ENCODE data around the gene TAF5. TPM values are rescaled to one million over a fixed set of nuclear protein-coding genes. Genes with fewer than 3 reads are reported as not detected.
A peak's percentile ranks its signal among the peaks of the same experiment; 100 is the strongest.

TAF5 gene
- total and polyA plus RNA-seq, 2 donors (not counting 3 experiments of a cell fraction or from before 2014, with no cell fraction given): 2.4 to 5.8 TPM

DNA sequence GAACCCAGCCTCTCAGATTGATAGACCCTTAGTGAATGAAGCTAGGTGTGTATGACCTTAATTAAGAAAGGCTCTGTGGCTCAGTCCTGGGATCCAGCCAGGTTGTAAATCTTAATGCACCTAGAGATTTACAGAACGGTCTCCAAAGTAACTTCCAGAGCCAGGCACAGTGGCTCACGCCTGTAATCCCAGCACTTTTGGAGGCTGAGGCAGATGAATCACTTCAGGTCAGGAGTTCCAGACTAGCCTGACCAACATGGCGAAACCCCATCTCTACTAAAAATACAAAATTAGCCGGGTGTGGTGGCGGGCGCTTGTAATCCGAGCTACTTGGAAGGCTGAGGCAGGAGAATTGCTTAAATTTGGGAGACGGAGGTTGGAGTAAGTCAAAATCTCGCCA is 60.1 kb downstream of the TAF5 start:
- dilution Hi-C loops (cut with MboI; ENCODE audit: extremely low pct_ligation_motif_present, low sequenced_read_pairs) (no loop called here), intact Hi-C loops (cut with micrococcal nuclease) (loop anchor here (10.0 kb wide), 1 partner anchor 257 kb away; no protein-coding TSS in a partner anchor)
- CTCF ChIA-PET: interaction anchor here (1.7 kb wide), 1 partner anchor 58 kb away, joined by 8 read pairs; no protein-coding TSS in a partner anchor
- H3K4me3 ChIP-seq (replicated peaks in 1 of 3; ENCODE audit: insufficient read depth in 1 of 3, low read depth in 1 of 3, low read length in 3 of 3): no peak overlapping the region
- no peak overlapping the region for H3K9ac ChIP-seq (replicated peaks; ENCODE audit: extremely low read depth, insufficient read depth, low read length)
- H3K4me2 ChIP-seq (ENCODE audit: insufficient read depth, low read length): no peak overlapping the region
- H3K27ac ChIP-seq (ENCODE audit: insufficient read depth, low read depth, low read length): no peak overlapping the region
- POLR2A ChIA-PET: interaction anchor here (0.6 kb wide), 1 partner anchor 95 kb away, joined by 7 read pairs; no protein-coding TSS in a partner anchor
- DNase-seq (ENCODE audit: low read depth, low spot score): no peak
- H3K9me3 ChIP-seq (replicated peaks; ENCODE audit: control insufficient read depth, insufficient read depth, low read length): no peaks in the 10 kb centered on the region
- H3K79me2 ChIP-seq (ENCODE audit: control insufficient read depth, insufficient read depth, low read length): no peaks in the 10 kb centered on the region
- H3K36me3 ChIP-seq (ENCODE audit: control insufficient read depth in 2 of 2, extremely low read depth in 1 of 2, insufficient read depth in 2 of 2, low read length in 2 of 2): peaks cover 25 to 27% of the 10 kb centered on the region in 2 experiments
- no peaks in the 10 kb centered on the region for H3K9me1 ChIP-seq (replicated peaks; ENCODE audit: control insufficient read depth, extremely low read depth, insufficient read depth, low read length)
- peaks cover 9% of the 10 kb centered on the region for H3K4me1 ChIP-seq (ENCODE audit: control insufficient read depth, extremely low read depth, insufficient read depth, low read length)
- no peaks in the 10 kb centered on the region for H3K27me3 ChIP-seq (ENCODE audit: control insufficient read depth in 2 of 2, insufficient read depth in 2 of 2, low read length in 2 of 2)
- TF ChIP-seq EZH2 (IDR thresholded peaks at IDR 0.05; ENCODE audit: borderline replicate concordance, low read depth, low read length, severe bottlenecking) (no peak), POLR2AphosphoS5 (IDR thresholded peaks at IDR 0.05; ENCODE audit: insufficient read depth, low read depth, low read length) (no peak)
- no peak for FAIRE-seq
- BruUV-seq (replicated peaks): no TSS peak
- H2AFZ ChIP-seq (ENCODE audit: low read depth, low read length): no peak overlapping the region
- no peaks in the 10 kb centered on the region for H4K20me1 ChIP-seq (replicated peaks; ENCODE audit: control insufficient read depth, extremely low read depth, insufficient read depth, low read length)

DNA sequence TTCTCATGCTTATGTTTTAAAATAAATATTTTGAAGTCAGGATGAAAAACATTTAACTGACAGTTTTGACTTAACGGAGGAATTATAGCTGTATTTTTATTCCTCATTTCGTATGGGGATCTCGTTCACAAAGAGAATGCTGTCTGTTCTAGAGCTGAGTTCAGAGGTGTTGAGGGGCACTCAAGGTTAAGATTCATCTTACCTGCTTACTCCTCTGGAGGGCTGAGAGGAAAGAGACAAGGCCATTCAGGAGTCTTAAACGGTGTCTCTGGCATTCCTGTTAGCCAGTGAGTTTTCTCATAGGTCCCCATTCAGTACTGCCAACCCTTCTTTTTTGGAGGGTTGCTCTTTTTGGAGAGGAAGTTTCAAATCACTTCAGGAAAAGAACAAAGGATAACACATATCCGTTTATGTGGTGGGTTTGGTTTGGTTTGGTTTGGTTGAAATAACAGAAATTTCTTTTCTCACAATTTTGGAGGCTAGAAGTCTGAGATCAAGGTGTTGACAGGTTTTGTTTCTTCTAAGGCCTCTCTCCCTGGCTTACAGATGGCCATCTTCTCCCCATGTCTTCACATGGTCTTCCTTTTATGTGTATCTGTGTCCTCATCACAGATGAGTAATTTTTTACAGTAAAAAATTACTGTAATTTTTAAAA is 61.3 kb downstream of the TAF5 start:
- no peaks in the 10 kb centered on the region for H3K79me2 ChIP-seq (ENCODE audit: control insufficient read depth, insufficient read depth, low read length)
- H3K27me3 ChIP-seq (ENCODE audit: control insufficient read depth in 2 of 2, insufficient read depth in 2 of 2, low read length in 2 of 2): no peaks in the 10 kb centered on the region
- CTCF ChIA-PET: no interaction called here
- TF ChIP-seq, protein P1, sequence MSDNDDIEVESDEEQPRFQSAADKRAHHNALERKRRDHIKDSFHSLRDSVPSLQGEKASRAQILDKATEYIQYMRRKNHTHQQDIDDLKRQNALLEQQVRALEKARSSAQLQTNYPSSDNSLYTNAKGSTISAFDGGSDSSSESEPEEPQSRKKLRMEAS (IDR thresholded peaks at IDR 0.05; ENCODE audit: insufficient read depth, insufficient read length): no peak
- TF ChIP-seq FOS (IDR thresholded peaks at IDR 0.05; ENCODE audit: borderline replicate concordance, insufficient read depth, low read length) (no peak), JUN (IDR thresholded peaks at IDR 0.05; ENCODE audit: borderline replicate concordance, insufficient read depth, insufficient read length, low read depth) (no peak), MYC (IDR thresholded peaks at IDR 0.05; ENCODE audit: low read depth, low read length) (no peak), POLR2AphosphoS5 (IDR thresholded peaks at IDR 0.05; ENCODE audit: insufficient read depth, low read depth, low read length) (no peak), EZH2 (IDR thresholded peaks at IDR 0.05; ENCODE audit: borderline replicate concordance, low read depth, low read length, severe bottlenecking) (no peak), GATA2 (IDR thresholded peaks at IDR 0.05; ENCODE audit: insufficient read depth, insufficient read length, low read depth, low read length) (no peak), POLR2A (IDR thresholded peaks at IDR 0.05; ENCODE audit: low read depth, low read length) (no peak)
- TF ChIP-seq, protein P2, sequence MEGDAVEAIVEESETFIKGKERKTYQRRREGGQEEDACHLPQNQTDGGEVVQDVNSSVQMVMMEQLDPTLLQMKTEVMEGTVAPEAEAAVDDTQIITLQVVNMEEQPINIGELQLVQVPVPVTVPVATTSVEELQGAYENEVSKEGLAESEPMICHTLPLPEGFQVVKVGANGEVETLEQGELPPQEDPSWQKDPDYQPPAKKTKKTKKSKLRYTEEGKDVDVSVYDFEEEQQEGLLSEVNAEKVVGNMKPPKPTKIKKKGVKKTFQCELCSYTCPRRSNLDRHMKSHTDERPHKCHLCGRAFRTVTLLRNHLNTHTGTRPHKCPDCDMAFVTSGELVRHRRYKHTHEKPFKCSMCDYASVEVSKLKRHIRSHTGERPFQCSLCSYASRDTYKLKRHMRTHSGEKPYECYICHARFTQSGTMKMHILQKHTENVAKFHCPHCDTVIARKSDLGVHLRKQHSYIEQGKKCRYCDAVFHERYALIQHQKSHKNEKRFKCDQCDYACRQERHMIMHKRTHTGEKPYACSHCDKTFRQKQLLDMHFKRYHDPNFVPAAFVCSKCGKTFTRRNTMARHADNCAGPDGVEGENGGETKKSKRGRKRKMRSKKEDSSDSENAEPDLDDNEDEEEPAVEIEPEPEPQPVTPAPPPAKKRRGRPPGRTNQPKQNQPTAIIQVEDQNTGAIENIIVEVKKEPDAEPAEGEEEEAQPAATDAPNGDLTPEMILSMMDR (IDR thresholded peaks at IDR 0.05; ENCODE audit: extremely low read depth in 1 of 2, insufficient read depth in 1 of 2, low read depth in 1 of 2, low read length in 2 of 2): no peak
- BruUV-seq (replicated peaks): no TSS peak
- no peak for FAIRE-seq
- H4K20me1 ChIP-seq (replicated peaks; ENCODE audit: control insufficient read depth, extremely low read depth, insufficient read depth, low read length): no peaks in the 10 kb centered on the region
- no peak overlapping the region for H2AFZ ChIP-seq (ENCODE audit: low read depth, low read length)
- H3K27ac ChIP-seq (ENCODE audit: insufficient read depth, low read depth, low read length): peak overlapping the region; percentile 8
- peak overlapping the region; percentile 33 for H3K4me2 ChIP-seq (ENCODE audit: insufficient read depth, low read length)
- no peak overlapping the region for H3K9ac ChIP-seq (replicated peaks; ENCODE audit: extremely low read depth, insufficient read depth, low read length)
- dilution Hi-C loops (cut with MboI; ENCODE audit: extremely low pct_ligation_motif_present, low sequenced_read_pairs) (no loop called here), intact Hi-C loops (cut with micrococcal nuclease) (loop anchor here (10.0 kb wide), 1 partner anchor 256 kb away; no protein-coding TSS in a partner anchor)
- no peaks in the 10 kb centered on the region for H3K9me3 ChIP-seq (replicated peaks; ENCODE audit: control insufficient read depth, insufficient read depth, low read length)
- DNase-seq (ENCODE audit: low read depth, low spot score): peak; percentile 2
- H3K4me1 ChIP-seq (ENCODE audit: control insufficient read depth, extremely low read depth, insufficient read depth, low read length): peaks cover 9% of the 10 kb centered on the region
- H3K4me3 ChIP-seq (replicated peaks in 1 of 3; ENCODE audit: insufficient read depth in 1 of 3, low read depth in 1 of 3, low read length in 3 of 3): no peak overlapping the region
- H3K9me1 ChIP-seq (replicated peaks; ENCODE audit: control insufficient read depth, extremely low read depth, insufficient read depth, low read length): no peaks in the 10 kb centered on the region
- peaks cover 16 to 25% of the 10 kb centered on the region in 2 experiments for H3K36me3 ChIP-seq (ENCODE audit: control insufficient read depth in 2 of 2, extremely low read depth in 1 of 2, insufficient read depth in 2 of 2, low read length in 2 of 2)
- POLR2A ChIA-PET: no interaction called here
